ENCODE measurements around the gene RNF11. TPM values are rescaled to one million over a fixed set of nuclear protein-coding genes. Genes with fewer than 3 reads are reported as not detected.
A peak's percentile ranks its signal among the peaks of the same experiment; 100 is the strongest.

Gene RNF11
- polyA plus RNA-seq, 3 donors, result 25.3 to 30.4 (median 28.4) TPM

GRCh38 chr1:51294566-51295184 is 58.6 kb downstream of the RNF11 start:
- Histone ChIP-seq H3K79me2 (ENCODE audit: insufficient read depth, low read length) (no peaks in the 10 kb centered on the region), H3K27me3 (ENCODE audit: control insufficient read depth in 2 of 2, insufficient read depth in 2 of 2, low read length in 2 of 2) (no peaks in the 10 kb centered on the region), H3K36me3 (replicated peaks in 1 of 2; ENCODE audit: control insufficient read depth in 1 of 2, insufficient read depth in 2 of 2, low read length in 2 of 2) (no peaks in the 10 kb centered on the region), H3K4me1 (ENCODE audit: control insufficient read depth in 1 of 2, insufficient read depth in 2 of 2, low read length in 2 of 2) (peaks cover 9 to 12% of the 10 kb centered on the region in 2 donors), H3K9me3 (replicated peaks in 1 of 2; ENCODE audit: control insufficient read depth in 1 of 2, insufficient read depth in 1 of 2, low read length in 2 of 2) (no peaks in the 10 kb centered on the region), H2AFZ (ENCODE audit: insufficient read depth, low read depth, low read length, poor library complexity, severe bottlenecking) (no peak overlapping the region), H3K9ac (ENCODE audit: insufficient read depth, low read length, poor library complexity, severe bottlenecking) (no peak overlapping the region), H3K27ac (ENCODE audit: low read depth in 1 of 2, low read length in 2 of 2) (no peak overlapping the region), H3K4me2 (replicated peaks; ENCODE audit: extremely low read depth, low read length, poor library complexity, severe bottlenecking) (no peak overlapping the region), H4K20me1 (ENCODE audit: insufficient read depth, low read length) (no peaks in the 10 kb centered on the region), H3K4me3 (replicated peaks in 1 of 3; ENCODE audit: low read depth in 2 of 3, low read length in 3 of 3) (no peak overlapping the region)
- H3K9me3 Mint-ChIP-seq, result no peaks in the 10 kb centered on the region
- H3K4me1 Mint-ChIP-seq, result peaks cover 14% of the 10 kb centered on the region
- 58% methylated on average over 9 of the region's 11 CpGs for WGBS (ENCODE audit: insufficient coverage)
- no peak overlapping the region for H3K4me3 Mint-ChIP-seq
- intact Hi-C loops (cut with micrococcal nuclease), result loop anchor here in 1 of 2 donors (5.0 kb wide), 1 partner anchor 102 kb away; no protein-coding TSS in a partner anchor
- H3K27me3 Mint-ChIP-seq (ENCODE audit: low read depth in 3 of 3), result peaks cover 2 to 5% (median 2%) of the 10 kb centered on the region in 3 donors
- H3K27ac Mint-ChIP-seq, result no peak overlapping the region
- peak in 1 of 3 donors; percentile 1 for DNase-seq
- no peaks in the 10 kb centered on the region for H3K36me3 Mint-ChIP-seq
- no peak for TF ChIP-seq CTCF (IDR thresholded peaks at IDR 0.05)

DNA sequence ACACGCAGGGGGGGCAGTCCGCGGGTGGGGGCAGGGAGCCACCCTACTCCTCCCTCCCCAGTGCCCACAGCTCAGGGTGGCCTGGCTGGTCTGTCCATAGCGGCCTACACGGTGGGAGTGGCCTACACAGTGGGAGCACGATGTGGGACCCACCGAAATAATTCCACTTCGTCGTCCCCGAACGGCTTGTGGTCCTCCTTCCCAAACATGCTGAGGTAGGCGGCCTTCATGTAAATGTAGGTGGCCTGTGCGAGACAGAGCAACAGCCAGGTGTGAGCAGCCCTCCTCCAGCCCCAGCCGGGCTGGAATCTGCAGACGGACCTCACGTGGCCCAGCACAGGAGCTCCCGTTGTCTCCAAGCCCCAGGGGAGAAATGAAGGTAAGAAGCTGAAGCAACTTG is 59.9 kb downstream of the RNF11 start:
- Mint-ChIP-seq H3K4me3 (no peak overlapping the region), H3K27ac (no peak overlapping the region), H3K4me1 (peaks cover 14% of the 10 kb centered on the region), H3K27me3 (ENCODE audit: low read depth in 3 of 3) (peaks cover 0 to 5% (median 2%) of the 10 kb centered on the region in 3 donors), H3K36me3 (no peaks in the 10 kb centered on the region), H3K9me3 (no peaks in the 10 kb centered on the region)
- no peak overlapping the region for H3K9ac ChIP-seq (ENCODE audit: insufficient read depth, low read length, poor library complexity, severe bottlenecking)
- no peaks in the 10 kb centered on the region for H3K79me2 ChIP-seq (ENCODE audit: insufficient read depth, low read length)
- intact Hi-C loops (cut with micrococcal nuclease), result loop anchor here in 1 of 2 donors (5.0 kb wide), 1 partner anchor 104 kb away; no protein-coding TSS in a partner anchor
- H3K4me3 ChIP-seq (replicated peaks in 1 of 3; ENCODE audit: low read depth in 2 of 3, low read length in 3 of 3), result no peak overlapping the region
- peaks cover 9 to 12% of the 10 kb centered on the region in 2 donors for H3K4me1 ChIP-seq (ENCODE audit: control insufficient read depth in 1 of 2, insufficient read depth in 2 of 2, low read length in 2 of 2)
- no peaks in the 10 kb centered on the region for H3K27me3 ChIP-seq (ENCODE audit: control insufficient read depth in 2 of 2, insufficient read depth in 2 of 2, low read length in 2 of 2)
- H3K27ac ChIP-seq (ENCODE audit: low read depth in 1 of 2, low read length in 2 of 2), result no peak overlapping the region
- no peak for TF ChIP-seq CTCF (IDR thresholded peaks at IDR 0.05)
- H3K9me3 ChIP-seq (replicated peaks in 1 of 2; ENCODE audit: control insufficient read depth in 1 of 2, insufficient read depth in 1 of 2, low read length in 2 of 2), result no peaks in the 10 kb centered on the region
- no peaks in the 10 kb centered on the region for H4K20me1 ChIP-seq (ENCODE audit: insufficient read depth, low read length)
- no peaks in the 10 kb centered on the region for H3K36me3 ChIP-seq (replicated peaks in 1 of 2; ENCODE audit: control insufficient read depth in 1 of 2, insufficient read depth in 2 of 2, low read length in 2 of 2)
- H2AFZ ChIP-seq (ENCODE audit: insufficient read depth, low read depth, low read length, poor library complexity, severe bottlenecking), result peak overlapping the region; percentile 91
- DNase-seq, result no peak
- no peak overlapping the region for H3K4me2 ChIP-seq (replicated peaks; ENCODE audit: extremely low read depth, low read length, poor library complexity, severe bottlenecking)
- 94% methylated on average over 13 of the region's 17 CpGs for WGBS (ENCODE audit: insufficient coverage)
